IMR-90 (cell line): ENCODE data around the gene FAM151B. TPM values are rescaled to one million over a fixed set of nuclear protein-coding genes. Genes with fewer than 3 reads are reported as not detected.

Experiments used
- ATAC-seq: fragments of 200-7000 bp; cut with Tn5 transposase; 2 replicates; pipeline ENCODE4 v1.9.1; 2020; ENCODE audit warnings: low read depth, mild to moderate bottlenecking, moderate library complexity
- BruUV-seq: library from RNA; stranded (reverse); fragments of 400-500 nt; replicated peaks from 2 replicates; lab custom pipeline; 2021; lab: Mats Ljungman, UMichigan
- CTCF ChIA-PET: fragments of 300-600 bp; formaldehyde crosslinking; extraction: SDS; loops from one replicate; lab custom pipeline; 2021; ENCODE audit warnings: antibody characterized with exemption; lab: Yijun Ruan, JAX
- POLR2A ChIA-PET: fragments of 300-600 bp; sonication (Branson Sonifier 250); formaldehyde crosslinking; loops from one replicate; lab custom pipeline; 2022; ENCODE audit warnings: antibody characterized with exemption; ENCODE audit not compliant: unreplicated experiment; lab: Charles Lee
- DNase-seq: peaks from one replicate; pipeline ENCODE4 v3.0.0; 2013
- H2AFZ ChIP-seq: replicated peaks from 2 replicates; pipeline ENCODE3; 2013; ENCODE audit warnings: low read length, mild to moderate bottlenecking; ENCODE audit not compliant: poor library complexity
- H2AK5ac ChIP-seq: 2 replicates; pipeline ENCODE4 v1.6.1; 2013; ENCODE audit warnings: low read depth, low read length, inconsistent platforms
- H2AK9ac ChIP-seq: replicated peaks from 2 replicates; pipeline ENCODE3; 2013; ENCODE audit warnings: mild to moderate bottlenecking, low read depth, low read length, moderate library complexity; ENCODE audit not compliant: poor library complexity
- H2BK120ac ChIP-seq: 2 replicates; pipeline ENCODE4 v1.6.1; 2013; ENCODE audit warnings: low read depth, low read length, inconsistent platforms
- H2BK15ac ChIP-seq: 3 replicates; pipeline ENCODE4 v1.6.1; 2013; ENCODE audit warnings: low read depth, low read length, inconsistent platforms
- H2BK20ac ChIP-seq: 2 replicates; pipeline ENCODE4 v1.6.1; 2013; ENCODE audit warnings: low read depth, mild to moderate bottlenecking, inconsistent platforms, low read length, moderate library complexity
- H2BK5ac ChIP-seq: 2 replicates; pipeline ENCODE4 v1.6.1; 2013; ENCODE audit warnings: mild to moderate bottlenecking, low read depth, low read length, inconsistent platforms; ENCODE audit not compliant: poor library complexity, severe bottlenecking
- H3K14ac ChIP-seq: replicated peaks from 2 replicates; pipeline ENCODE4 v1.6.1; 2013; ENCODE audit warnings: low read depth, low read length, inconsistent platforms
- H3K18ac ChIP-seq: 2 replicates; pipeline ENCODE4 v1.6.1; 2013; ENCODE audit warnings: low read depth, low read length, control low read depth
- H3K23ac ChIP-seq: 2 replicates; pipeline ENCODE4 v1.6.1; 2013; ENCODE audit warnings: low read depth, low read length, inconsistent platforms
- H3K27ac ChIP-seq: 2 replicates; pipeline ENCODE4 v1.5.1; 2013; ENCODE audit warnings: mild to moderate bottlenecking, control low read depth, low read length; ENCODE audit not compliant: insufficient read depth
- H3K27me3 ChIP-seq: 2 replicates; pipeline ENCODE4 v1.6.1; 2013; ENCODE audit warnings: low read length; ENCODE audit not compliant: control insufficient read depth, insufficient read depth
- H3K36me3 ChIP-seq: 2 replicates; pipeline ENCODE4 v1.6.1; 2013; ENCODE audit warnings: low read length, mixed read lengths; ENCODE audit not compliant: control insufficient read depth, insufficient read depth
- H3K4ac ChIP-seq: 2 replicates; pipeline ENCODE4 v1.6.1; 2013; ENCODE audit warnings: low read depth, low read length, inconsistent platforms
- H3K4me1 ChIP-seq: 2 replicates; pipeline ENCODE4 v1.6.1; 2013; ENCODE audit warnings: low read length, mixed read lengths; ENCODE audit not compliant: control insufficient read depth, insufficient read depth
- H3K4me2 ChIP-seq: 2 replicates; pipeline ENCODE4 v1.6.1; 2013; ENCODE audit warnings: low read depth, mild to moderate bottlenecking, control low read depth, low read length, moderate library complexity
- H3K4me3 ChIP-seq: 2 replicates; pipeline ENCODE4 v1.5.1; 2013; ENCODE audit warnings: low read depth, mild to moderate bottlenecking, control low read depth, low read length, moderate library complexity; ENCODE audit not compliant: insufficient read depth
- H3K56ac ChIP-seq: 2 replicates; pipeline ENCODE4 v1.6.1; 2013; ENCODE audit warnings: low read length, inconsistent platforms; ENCODE audit not compliant: insufficient read depth; ENCODE audit errors: extremely low read depth
- H3K79me1 ChIP-seq, 2 experiments: 2 replicates each; pipeline ENCODE4 v1.6.1; 2013; ENCODE audit warnings: low read length in 2 of 2, inconsistent platforms in 1 of 2, low read depth in 1 of 2
- H3K9ac ChIP-seq: 2 replicates; pipeline ENCODE4 v1.6.1; 2013; ENCODE audit warnings: low read depth, low read length, control low read depth
- H3K9me1 ChIP-seq: 2 replicates; pipeline ENCODE4 v1.6.1; 2013; ENCODE audit warnings: low read length, inconsistent platforms; ENCODE audit not compliant: insufficient read depth
- H3K9me3 ChIP-seq: 2 replicates; pipeline ENCODE4 v1.6.1; 2013; ENCODE audit warnings: low read length; ENCODE audit not compliant: control insufficient read depth, insufficient read depth
- H4K20me1 ChIP-seq: 2 replicates; pipeline ENCODE4 v1.6.1; 2013; ENCODE audit warnings: low read length, inconsistent platforms; ENCODE audit not compliant: insufficient read depth
- H4K5ac ChIP-seq: 2 replicates; pipeline ENCODE4 v1.6.1; 2013; ENCODE audit warnings: mild to moderate bottlenecking, low read depth, low read length, control low read depth
- H4K8ac ChIP-seq, 2 experiments: 2 replicates each; pipeline ENCODE4 v1.6.1; 2013; ENCODE audit warnings: low read depth in 2 of 2, low read length in 2 of 2, control low read depth in 1 of 2, inconsistent platforms in 1 of 2
- H4K91ac ChIP-seq: 2 replicates; pipeline ENCODE4 v1.6.1; 2013; ENCODE audit warnings: low read depth, low read length, inconsistent platforms; ENCODE audit not compliant: insufficient read depth
- FOS ChIP-seq: fragments of 150-350 bp; IDR thresholded peaks from 2 replicates; pipeline ENCODE4 v1.6.1; 2016; ENCODE audit warnings: low read depth, low read length
- MAFK ChIP-seq: IDR thresholded peaks from 2 replicates; pipeline ENCODE4 v1.6.1; 2012; ENCODE audit warnings: low read depth, low read length, improper control_type of control experiment
- RFX5 ChIP-seq: IDR thresholded peaks from 2 replicates; pipeline ENCODE4 v1.8.0; 2012; ENCODE audit warnings: low read depth, mild to moderate bottlenecking, low read length, moderate library complexity
- WGBS, 2 experiments: methylation state at CpG; one replicate each; pipeline versions ENCODE4 v1.1.5 to v1.1.7; 2013; ENCODE audit warnings: missing lambda C conversion rate in 2 of 2; ENCODE audit not compliant: insufficient read length in 1 of 2; ENCODE audit errors: extremely low coverage in 2 of 2; 5-methylcytosine and 5-hydroxymethylcytosine counted together
- dilution Hi-C: fragments of 300-500 bp; cut with HindIII; formaldehyde crosslinking; loops from one replicate; pipeline ENCODE4 v1.14.3; 2018; ENCODE audit warnings: low sequenced_read_pairs; ENCODE audit not compliant: unreplicated experiment
- in situ Hi-C: fragments of 300-500 bp; cut with MboI; formaldehyde crosslinking; loops from 3 replicates; pipeline ENCODE4 v1.14.3; 2019; ENCODE audit warnings: low sequenced_read_pairs, inconsistent platforms, mixed read lengths
- intact Hi-C: fragments of 100-400 bp; cut with micrococcal nuclease; formaldehyde crosslinking; loops from 2 replicates; pipeline ENCODE4 v1.10.0; 2022
- polyA plus RNA-seq, 3 experiments: library from polyadenylated mRNA; depleted of rRNA; stranded (reverse); fragments of >200 nt; gene quantifications; 2 replicates each; pipeline ENCODE4 v1.2.3, GENCODE V29; 2012; ENCODE audit warnings: low replicate concordance in 1 of 3
- total RNA-seq: library from RNA; depleted of rRNA; stranded (reverse); fragments of >200 nt; gene quantifications from 2 replicates; pipeline ENCODE4 v1.2.3, GENCODE V29; 2012

Gene FAM151B
- total and polyA plus RNA-seq, 2 of the 4 experiments (the other 2 are of a cell fraction): 1.0 to 2.9 TPM

- dilution Hi-C loops: no loop called here
- Histone ChIP-seq H3K23ac (no peak overlapping the region), H2BK120ac (no peak overlapping the region), H2BK15ac (no peak overlapping the region), H3K79me1 (peaks cover 5 to 11% of the 10 kb centered on the region in 2 experiments; a peak in 3 of 4 replicates), H3K4ac (no peak overlapping the region), H3K56ac (no peak overlapping the region), H3K4me1 (no peaks in the 10 kb centered on the region), H4K91ac (no peak overlapping the region), H4K8ac (no peak overlapping the region), H4K5ac (no peak overlapping the region), H2AK9ac (no peak overlapping the region), H3K4me3 (no peak overlapping the region), H2BK20ac (no peak overlapping the region), H2AK5ac (no peak overlapping the region), H4K20me1 (no peaks in the 10 kb centered on the region), H3K27me3 (no peaks in the 10 kb centered on the region), H3K9ac (no peak overlapping the region), H3K14ac (no peak overlapping the region), H2AFZ (no peak overlapping the region), H3K27ac (no peak overlapping the region), H3K9me3 (no peaks in the 10 kb centered on the region), H3K18ac (no peak overlapping the region), H3K4me2 (no peak overlapping the region), H3K36me3 (peaks cover 14% of the 10 kb centered on the region), H2BK5ac (no peak overlapping the region), H3K9me1 (no peaks in the 10 kb centered on the region)
- WGBS, 2 experiments: no CpG with 5 or more reads among the region's 4 CpGs
- intact Hi-C loops: no loop called here
- no TSS peak for BruUV-seq
- TF ChIP-seq MAFK (no peak), RFX5 (no peak), FOS (no peak)
- ChIA-PET CTCF (no interaction called here), POLR2A (no interaction called here)
- in situ Hi-C loops: no loop called here
- no peak for ATAC-seq
- no peak for DNase-seq
These were observed 49.2 kb upstream of the FAM151B start for GRCh38 chr5:80438739-80439138.
